ENCODE measurements around the gene POLR3E. TPM values are rescaled to one million over a fixed set of nuclear protein-coding genes. Genes with fewer than 3 reads are reported as not detected.
A peak's percentile ranks its signal among the peaks of the same experiment; 100 is the strongest.

Gene POLR3E
- total and polyA plus RNA-seq, 8 donors: 29.2 to 61.2 (median 52.0) TPM

- Histone ChIP-seq H3K9me3 (no peaks in the 10 kb centered on the region), H3K36me3 (no peaks in the 10 kb centered on the region), H3K27ac (peak overlapping the region in 1 of 2 donors; percentile 30), H3K4me3 (no peak overlapping the region), H3K27me3 (no peaks in the 10 kb centered on the region), H3K4me1 (peaks cover 0 to 9% of the 10 kb centered on the region in 2 donors)
- intact Hi-C loops (cut with DNase I): no loop called here
- DNase-seq (peak in 1 of 4 donors; percentile 48), ATAC-seq (no peak)
- TF ChIP-seq, protein P1, sequence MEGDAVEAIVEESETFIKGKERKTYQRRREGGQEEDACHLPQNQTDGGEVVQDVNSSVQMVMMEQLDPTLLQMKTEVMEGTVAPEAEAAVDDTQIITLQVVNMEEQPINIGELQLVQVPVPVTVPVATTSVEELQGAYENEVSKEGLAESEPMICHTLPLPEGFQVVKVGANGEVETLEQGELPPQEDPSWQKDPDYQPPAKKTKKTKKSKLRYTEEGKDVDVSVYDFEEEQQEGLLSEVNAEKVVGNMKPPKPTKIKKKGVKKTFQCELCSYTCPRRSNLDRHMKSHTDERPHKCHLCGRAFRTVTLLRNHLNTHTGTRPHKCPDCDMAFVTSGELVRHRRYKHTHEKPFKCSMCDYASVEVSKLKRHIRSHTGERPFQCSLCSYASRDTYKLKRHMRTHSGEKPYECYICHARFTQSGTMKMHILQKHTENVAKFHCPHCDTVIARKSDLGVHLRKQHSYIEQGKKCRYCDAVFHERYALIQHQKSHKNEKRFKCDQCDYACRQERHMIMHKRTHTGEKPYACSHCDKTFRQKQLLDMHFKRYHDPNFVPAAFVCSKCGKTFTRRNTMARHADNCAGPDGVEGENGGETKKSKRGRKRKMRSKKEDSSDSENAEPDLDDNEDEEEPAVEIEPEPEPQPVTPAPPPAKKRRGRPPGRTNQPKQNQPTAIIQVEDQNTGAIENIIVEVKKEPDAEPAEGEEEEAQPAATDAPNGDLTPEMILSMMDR (IDR thresholded peaks at IDR 0.05): no peak
Observed at GRCh38 chr16:22380529-22380928, 83.3 kb downstream of the POLR3E start.

GRCh38 chr16:22381392-22381791, 84.2 kb downstream of the POLR3E start:
- no peak overlapping the region for H3K4me3 ChIP-seq
- no peaks in the 10 kb centered on the region for H3K36me3 ChIP-seq
- H3K27me3 ChIP-seq: no peaks in the 10 kb centered on the region
- TF ChIP-seq, protein P1 (IDR thresholded peaks at IDR 0.05): no peak
- H3K4me1 ChIP-seq: peaks cover 0 to under 1% of the 10 kb centered on the region in 2 donors
- DNase-seq: no peak
- no peaks in the 10 kb centered on the region for H3K9me3 ChIP-seq
- intact Hi-C loops (cut with DNase I): no loop called here
- no peak for ATAC-seq
- H3K27ac ChIP-seq: peak overlapping the region in 1 of 2 donors; percentile 30

- ATAC-seq (no peak), DNase-seq (no peak)
- no peaks in the 10 kb centered on the region for H3K27me3 ChIP-seq
- H3K27ac ChIP-seq: no peak overlapping the region
- TF ChIP-seq, protein P1 (IDR thresholded peaks at IDR 0.05): no peak
- no peaks in the 10 kb centered on the region for H3K4me1 ChIP-seq
- H3K4me3 ChIP-seq: no peak overlapping the region
- H3K9me3 ChIP-seq: no peaks in the 10 kb centered on the region
- H3K36me3 ChIP-seq: no peaks in the 10 kb centered on the region
- intact Hi-C loops (cut with DNase I): no loop called here
Observed at GRCh38 chr16:22383827-22384226, 86.6 kb downstream of the POLR3E start.

Other genes with a start within 250 kb of the POLR3E start
- gene VWA3A, start 204.9 kb upstream of the POLR3E start, total RNA-seq: 1 to 10 TPM in 1 of 2 donors, under 1 TPM in 1; 0.12 to 3.6 TPM
- gene VWA3A, start 204.9 kb upstream of the POLR3E start, polyA plus RNA-seq (ENCODE audit: insufficient read length in 6 of 6): 1 to 10 TPM; 1.3 to 7.1 (median 6.4) TPM
- under 1 TPM in 1 of 2 donors, not detected in 1; 0.10 TPM for gene SDR42E2, start 134.9 kb upstream of the POLR3E start, total RNA-seq
- under 1 TPM; 0.14 to 0.34 (median 0.22) TPM for gene SDR42E2, start 134.9 kb upstream of the POLR3E start, polyA plus RNA-seq (ENCODE audit: insufficient read length in 6 of 6)
- gene EEF2K, start 91.1 kb upstream of the POLR3E start, total RNA-seq: 10 to 100 TPM; 21.2 to 32.8 TPM
- 10 to 100 TPM; 22.4 to 25.3 (median 23.7) TPM for gene EEF2K, start 91.1 kb upstream of the POLR3E start, polyA plus RNA-seq (ENCODE audit: insufficient read length in 6 of 6)
- 10 to 100 TPM; 17.3 to 18.7 TPM for gene CDR2, start 77.2 kb downstream of the POLR3E start, total RNA-seq
- 10 to 100 TPM; 25.1 to 33.1 (median 28.8) TPM for gene CDR2, start 77.2 kb downstream of the POLR3E start, polyA plus RNA-seq (ENCODE audit: insufficient read length in 6 of 6)
- gene NPIPB5, start 213.5 kb downstream of the POLR3E start, total RNA-seq: 100 to 1,000 TPM; 115 to 263 TPM
- 100 to 1,000 TPM; 180 to 341 (median 282) TPM for gene NPIPB5, start 213.5 kb downstream of the POLR3E start, polyA plus RNA-seq (ENCODE audit: insufficient read length in 6 of 6)